HFF-Myc (cell line): ENCODE measurements around the gene SH2D2A.

Experiments
- DNase-seq: peaks from one replicate; pipeline ENCODE4 v3.0.0-alpha.2; 2011; ENCODE audit warnings: low read depth; ENCODE audit errors: extremely low read depth
- H3K4me3 ChIP-seq: replicated peaks from 2 replicates; pipeline ENCODE4 v1.5.1; 2011; ENCODE audit warnings: low read depth, mild to moderate bottlenecking, control low read depth, low read length
- CTCF ChIP-seq: IDR thresholded peaks from 2 replicates; pipeline ENCODE4 v1.5.1; 2012; ENCODE audit warnings: mild to moderate bottlenecking, low read depth, low read length, control low read depth; ENCODE audit errors: missing control alignments

The SH2D2A gene

GRCh38 chr1:156816561-156817328 lies at the start of gene SH2D2A:
TSS of gene SH2D2A (minus strand) at chr1:156816848. CDS start at chr1:156816708, 140 bp downstream.
- TF ChIP-seq CTCF: no peak
- no peak for DNase-seq
- H3K4me3 ChIP-seq: no peak within 1 kb of the TSS

- TF ChIP-seq CTCF: no peak
- H3K4me3 ChIP-seq: no peak overlapping the region
- DNase-seq: no peak
These were observed 49.2 kb upstream of the SH2D2A start for GRCh38 chr1:156865865-156866248.

GRCh38 chr1:156865258-156865657 lies 48.6 kb upstream of the SH2D2A start:
- DNase-seq: no peak
- TF ChIP-seq CTCF: no peak
- H3K4me3 ChIP-seq: no peak overlapping the region

- no peak for TF ChIP-seq CTCF
- no peak for DNase-seq
- no peak overlapping the region for H3K4me3 ChIP-seq
These were observed 48.1 kb upstream of the SH2D2A start for GRCh38 chr1:156864796-156865195.

GRCh38 chr1:156863631-156864030 lies 47.0 kb upstream of the SH2D2A start:
- no peak for DNase-seq
- no peak overlapping the region for H3K4me3 ChIP-seq
- TF ChIP-seq CTCF: no peak

- DNase-seq: no peak
- TF ChIP-seq CTCF: no peak
- H3K4me3 ChIP-seq: no peak overlapping the region
These were observed 46.5 kb upstream of the SH2D2A start for GRCh38 chr1:156862997-156863599.
